K562 (cell line): ENCODE measurements around the gene ZNF286A. TPM values are rescaled to one million over a fixed set of nuclear protein-coding genes. Genes with fewer than 3 reads are reported as not detected.
A peak's percentile ranks its signal among the peaks of the same experiment; 100 is the strongest.

Experiments
- ADNP ChIP-seq: fragments of 200-800 bp; sonication (Bioruptor generic); IDR thresholded peaks from 2 replicates; pipeline ENCODE4 v1.6.1; 2016; ENCODE audit warnings: missing genetic modification characterization, missing compliant biosample characterization
- ATF7 ChIP-seq: fragments of 450-650 bp; IDR thresholded peaks from 2 replicates; pipeline ENCODE4 v1.7.1; 2014; ENCODE audit warnings: mild to moderate bottlenecking, moderate library complexity
- HDGF ChIP-seq: fragments of 450-650 bp; IDR thresholded peaks from 2 replicates; pipeline ENCODE4 v1.6.1; 2016
- MBD2 ChIP-seq: sonication (generic); IDR thresholded peaks from 2 replicates; pipeline ENCODE4 v1.6.1; 2016; ENCODE audit warnings: low read depth, borderline replicate concordance
- NFYB ChIP-seq: IDR thresholded peaks from 2 replicates; pipeline ENCODE4 v1.6.1; 2011; ENCODE audit warnings: mild to moderate bottlenecking, moderate library complexity; ENCODE audit not compliant: insufficient read length; ENCODE audit errors: extremely low read depth
- NR4A1 ChIP-seq, 2 experiments: fragments of 250-450 bp in 1 of 2; fragments of 450-650 bp in 1 of 2; sonication (Bioruptor Pico) in 1 of 2; IDR thresholded peaks; 2 replicates each; pipeline versions ENCODE4 v1.4.0 to v1.6.1; 2016 to 2020; ENCODE audit warnings: mild to moderate bottlenecking in 2 of 2, missing compliant biosample characterization in 1 of 2, missing genetic modification characterization in 1 of 2, moderate library complexity in 1 of 2
- PURB ChIP-seq: sonication (generic); formaldehyde crosslinking; IDR thresholded peaks from 2 replicates; pipeline ENCODE4 v1.9.0; 2021; ENCODE audit warnings: low read depth, mild to moderate bottlenecking, missing genetic modification reagents
- SMARCC2 ChIP-seq: fragments of 450-650 bp; IDR thresholded peaks from 2 replicates; pipeline ENCODE4 v1.6.1; 2017; ENCODE audit warnings: antibody characterized with exemption, moderate library complexity, mild to moderate bottlenecking, low read depth
- SP1 ChIP-seq: sonication (generic); formaldehyde crosslinking; IDR thresholded peaks from 2 replicates; pipeline ENCODE4 v1.8.1; 2022; ENCODE audit warnings: mild to moderate bottlenecking, missing genetic modification reagents
- TBP ChIP-seq: optimal IDR thresholded peaks from 2 replicates; pipeline ENCODE3; 2011; ENCODE audit warnings: low read depth, low read length, improper control_type of control experiment
- THAP12 ChIP-seq: fragments of 250-450 bp; sonication (Bioruptor Pico); IDR thresholded peaks from 2 replicates; pipeline ENCODE4 v1.9.0; 2021; ENCODE audit warnings: mild to moderate bottlenecking, inconsistent platforms
- U2AF2 ChIP-seq: fragments of 200-400 bp; formaldehyde crosslinking; optimal IDR thresholded peaks from 2 replicates; pipeline ENCODE3; 2017; ENCODE audit warnings: low read depth, mild to moderate bottlenecking, low read length
- ZBTB2 ChIP-seq: fragments of 450-650 bp; IDR thresholded peaks from 2 replicates; pipeline ENCODE4 v1.6.1; 2016; ENCODE audit warnings: antibody characterized with exemption
- ZBTB5 ChIP-seq: fragments of 450-650 bp; IDR thresholded peaks from 2 replicates; pipeline ENCODE4 v1.6.1; 2017; ENCODE audit warnings: antibody characterized with exemption
- ZNF239 ChIP-seq: fragments of 250-450 bp; sonication (Bioruptor Pico); IDR thresholded peaks from 2 replicates; pipeline ENCODE4 v1.4.0; 2020; ENCODE audit warnings: mild to moderate bottlenecking
- ZNF280A ChIP-seq: fragments of 450-650 bp; IDR thresholded peaks from 2 replicates; pipeline ENCODE4 v1.6.1; 2018; ENCODE audit warnings: mild to moderate bottlenecking, low read depth; ENCODE audit not compliant: partially characterized antibody
- ZNF311 ChIP-seq: fragments of 250-450 bp; sonication (Bioruptor Pico); IDR thresholded peaks from 2 replicates; pipeline ENCODE4 v1.4.0; 2020; ENCODE audit warnings: mild to moderate bottlenecking, moderate library complexity
- ZNF583 ChIP-seq: fragments of 250-450 bp; sonication (Bioruptor Pico); IDR thresholded peaks from 2 replicates; pipeline ENCODE4 v1.4.0; 2020
- ZSCAN32 ChIP-seq: fragments of 450-650 bp; formaldehyde crosslinking; IDR thresholded peaks from 2 replicates; pipeline ENCODE4 v1.4.0; 2020; ENCODE audit warnings: mild to moderate bottlenecking, moderate library complexity
- polyA plus RNA-seq, 8 experiments: library from polyadenylated mRNA; depleted of rRNA in 4 of 8; stranded (reverse) in 5 of 8; unstranded in 3 of 8; fragments of >200 nt; fragmentation: Nextera tagmentation in 2 of 8; fragmentation: Illumina TruSeq in 1 of 8; extraction: Ambion mirVana in 2 of 8; extraction: Trizol in 1 of 8; gene quantifications; 2 replicates each; pipeline versions ENCODE4 v1.2.1 to v1.2.3, GENCODE V29; 2011 to 2014; ENCODE audit warnings: inconsistent platforms in 1 of 8, missing spikeins in 1 of 8
- total RNA-seq, 7 experiments: library from RNA; depleted of rRNA in 6 of 7; stranded (reverse); fragments of >200 nt in 6 of 7; fragmentation: Illumina TruSeq in 2 of 7; extraction: Trizol in 2 of 7; gene quantifications; 2 replicates each; pipeline versions ENCODE4 v1.2.1 to v1.2.3, GENCODE V29; 2011 to 2021; ENCODE audit warnings: low replicate concordance in 1 of 7
- TF ChIP-seq, protein P1 (sequence below): fragments of 250-450 bp; sonication (Bioruptor Pico); IDR thresholded peaks from 2 replicates; pipeline ENCODE4 v1.5.0; 2022; ENCODE audit warnings: mild to moderate bottlenecking

Gene ZNF286A
- total and polyA plus RNA-seq, 9 of the 15 experiments (the other 6 are each of a cell fraction or from before 2014, with no cell fraction given): 9.0 to 23.1 (median 16.6) TPM

DNA sequence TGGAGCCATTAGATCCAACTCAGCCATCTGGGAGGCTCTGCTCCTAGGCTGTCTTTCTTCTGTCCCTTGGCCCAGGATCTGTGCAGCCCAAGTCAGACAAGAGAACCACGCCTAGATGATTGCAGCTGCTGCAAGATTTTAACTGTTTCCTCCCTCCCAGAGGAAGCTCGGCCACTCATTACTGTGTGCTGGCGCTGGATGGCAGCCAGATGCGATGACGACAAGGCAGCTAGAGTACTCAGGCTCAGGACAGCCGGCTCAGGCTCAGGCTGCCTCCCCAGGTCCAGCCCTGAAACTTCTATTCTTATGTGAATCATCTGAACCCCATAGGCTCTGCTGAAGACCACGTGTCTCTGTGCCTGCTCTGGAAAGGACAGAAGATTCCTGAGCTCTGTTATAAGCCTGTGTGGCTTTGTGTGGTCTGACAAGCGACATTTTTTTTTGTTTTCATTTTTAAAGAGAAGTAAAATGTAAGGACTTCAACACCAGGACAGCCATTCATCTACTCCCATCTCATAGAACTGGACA, 47.9 kb upstream of the ZNF286A start (continued):
- TF ChIP-seq, protein P1, sequence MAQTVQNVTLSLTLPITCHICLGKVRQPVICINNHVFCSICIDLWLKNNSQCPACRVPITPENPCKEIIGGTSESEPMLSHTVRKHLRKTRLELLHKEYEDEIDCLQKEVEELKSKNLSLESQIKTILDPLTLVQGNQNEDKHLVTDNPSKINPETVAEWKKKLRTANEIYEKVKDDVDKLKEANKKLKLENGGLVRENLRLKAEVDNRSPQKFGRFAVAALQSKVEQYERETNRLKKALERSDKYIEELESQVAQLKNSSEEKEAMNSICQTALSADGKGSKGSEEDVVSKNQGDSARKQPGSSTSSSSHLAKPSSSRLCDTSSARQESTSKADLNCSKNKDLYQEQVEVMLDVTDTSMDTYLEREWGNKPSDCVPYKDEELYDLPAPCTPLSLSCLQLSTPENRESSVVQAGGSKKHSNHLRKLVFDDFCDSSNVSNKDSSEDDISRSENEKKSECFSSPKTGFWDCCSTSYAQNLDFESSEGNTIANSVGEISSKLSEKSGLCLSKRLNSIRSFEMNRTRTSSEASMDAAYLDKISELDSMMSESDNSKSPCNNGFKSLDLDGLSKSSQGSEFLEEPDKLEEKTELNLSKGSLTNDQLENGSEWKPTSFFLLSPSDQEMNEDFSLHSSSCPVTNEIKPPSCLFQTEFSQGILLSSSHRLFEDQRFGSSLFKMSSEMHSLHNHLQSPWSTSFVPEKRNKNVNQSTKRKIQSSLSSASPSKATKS (CRISPR knock-in tag): no peak
- TF ChIP-seq TBP (peak; percentile 12), NFYB (peak; percentile 41), ZNF280A (no peak), ADNP (tag) (no peak), MBD2 (0 out of 2 replicates have a peak, but pooled peaks have one; percentile 6), NR4A1 (CRISPR knock-in tag; IDR thresholded peaks at IDR 0.05) (no peak), NR4A1 (tag; IDR thresholded peaks at IDR 0.05) (no peak), SMARCC2 (no peak), PURB (CRISPR knock-in tag) (no peak), ZBTB5 (no peak), ZSCAN32 (CRISPR knock-in tag) (no peak), ZNF239 (CRISPR knock-in tag) (no peak), SP1 (CRISPR knock-in tag) (no peak), U2AF2 (no peak), ATF7 (peak; percentile 96), ZNF311 (CRISPR knock-in tag) (no peak), ZNF583 (CRISPR knock-in tag) (no peak), ZBTB2 (no peak), THAP12 (no peak), HDGF (no peak)
